Frontal cortex (tissue), 4 donors: ENCODE data around the gene MELK. TPM values are rescaled to one million over a fixed set of nuclear protein-coding genes. Genes with fewer than 3 reads are reported as not detected.
A peak's percentile ranks its signal among the peaks of the same experiment; 100 is the strongest.

Experiments used
- DNase-seq, 2 donors: peaks; one replicate each; pipeline ENCODE4 v3.0.0; 2012; ENCODE audit warnings: low spot score in 2 of 2
- FAIRE-seq: peaks from 2 replicates; lab custom pipeline; 2012; peaks lifted over from hg19 to GRCh38; lab: Jason Lieb, UNC
- total RNA-seq: library from RNA; depleted of rRNA; stranded (reverse); fragments of >200 nt; gene quantifications from one replicate; pipeline ENCODE4 v1.2.3, GENCODE V29; 2014
- donor health status: control.
- donor health status: control.
- donor health status: control.

The MELK gene
- total RNA-seq, 1 donor from 2014 or later: 8.2 TPM

DNA sequence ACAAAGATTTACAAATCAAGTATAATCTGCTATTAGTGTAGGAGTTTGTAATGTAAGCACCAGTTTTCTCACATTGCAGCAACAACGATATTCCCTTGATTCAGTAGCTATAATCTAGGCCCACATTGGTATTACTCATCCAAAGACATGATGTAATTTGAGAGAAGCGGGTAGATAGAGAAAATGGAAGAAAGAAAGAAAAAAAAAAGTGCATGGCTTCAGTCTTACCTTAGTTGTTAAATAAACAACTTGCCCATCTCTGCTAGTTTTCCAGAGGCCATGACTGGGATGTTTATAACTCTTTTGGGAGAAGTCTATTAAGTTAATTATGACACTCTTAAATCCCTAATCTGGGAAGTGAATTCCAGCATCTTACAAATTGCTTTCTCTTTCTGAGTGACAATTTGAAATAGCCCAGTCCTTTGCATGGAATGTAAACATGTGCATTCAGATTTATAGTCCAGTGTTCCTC lies 2.8 kb downstream of the MELK start:
- DNase-seq (no peak), FAIRE-seq (no peak)

DNA sequence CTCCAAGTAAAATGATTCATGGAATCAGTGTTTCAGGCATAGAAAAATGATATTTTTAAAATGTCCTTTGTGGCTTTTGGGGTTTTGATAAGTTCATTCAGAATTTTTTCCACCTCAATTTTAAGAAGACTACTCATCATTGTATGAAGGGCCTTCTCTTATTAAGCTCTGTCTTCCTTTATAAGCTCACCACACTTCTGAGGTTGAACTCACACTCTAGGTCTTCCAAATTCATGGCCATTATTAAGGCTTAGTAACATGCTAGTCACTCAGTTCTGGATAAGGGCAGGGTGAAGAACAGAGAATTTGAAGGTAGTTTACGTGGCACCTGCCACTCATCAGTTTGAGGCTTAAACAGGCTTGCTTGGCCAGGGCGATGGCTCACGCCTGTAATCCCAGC lies 4.2 kb downstream of the MELK start:
- DNase-seq (no peak), FAIRE-seq (no peak)

DNA sequence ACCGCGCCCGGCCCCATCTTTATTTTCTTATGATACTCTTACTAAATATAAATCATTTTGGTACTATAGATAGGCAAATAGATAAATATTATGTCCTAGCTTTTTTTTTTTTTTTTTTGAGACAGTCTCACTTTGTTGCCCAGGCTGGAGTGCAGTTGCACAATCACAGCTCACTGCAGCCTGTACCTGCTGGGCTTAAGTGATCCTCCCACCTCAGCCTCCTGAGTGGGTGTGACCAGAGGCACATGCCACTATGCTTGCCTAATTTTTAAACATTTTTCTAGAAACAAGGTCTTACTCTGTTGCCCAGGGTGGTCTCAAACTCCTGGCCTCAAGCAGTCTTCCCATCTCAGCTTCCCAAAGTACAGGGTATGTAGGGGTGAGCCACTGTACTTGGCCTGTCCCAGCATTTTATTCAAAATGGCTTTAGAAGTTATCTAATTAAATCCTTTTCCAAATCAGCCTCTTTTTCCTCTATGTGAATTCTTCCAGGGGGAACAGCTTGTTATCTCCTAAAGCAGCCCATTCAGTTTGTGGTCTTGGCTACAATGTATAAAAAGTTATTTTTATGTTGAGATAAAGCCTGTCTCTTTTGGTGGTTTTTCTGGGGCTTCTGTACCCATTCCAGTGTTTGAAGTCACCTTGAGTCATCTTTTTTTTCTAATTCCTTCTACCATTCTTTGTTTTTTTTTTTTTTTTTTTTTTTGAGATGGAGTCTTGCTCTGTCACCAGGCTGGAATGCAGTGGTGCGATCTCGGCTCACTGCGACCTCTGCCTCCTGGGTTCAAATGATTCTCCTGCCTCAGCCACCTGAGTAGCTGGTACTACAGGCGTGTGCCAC lies 12.1 kb downstream of the MELK start:
- DNase-seq: no peak
- FAIRE-seq: no peak

DNA sequence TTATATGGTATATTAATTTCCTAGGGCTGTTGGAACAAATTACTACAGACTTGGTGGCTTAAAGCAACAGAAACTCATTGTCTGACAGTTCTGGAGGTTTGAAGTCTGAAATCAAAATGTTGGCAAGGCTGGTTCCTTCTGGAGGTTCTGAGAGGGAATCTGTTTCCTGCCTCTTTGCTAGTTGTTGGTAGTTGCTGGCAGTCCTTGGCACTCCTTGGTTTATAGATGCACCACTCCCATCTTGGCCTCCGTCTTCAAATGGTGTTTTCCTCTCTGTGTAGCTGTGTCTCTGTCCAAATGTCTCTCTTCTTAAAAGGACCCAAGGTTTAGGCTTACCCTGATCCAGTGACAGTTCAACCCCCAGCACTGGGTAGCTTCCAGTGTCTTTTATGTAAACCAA lies 17.5 kb downstream of the MELK start:
- DNase-seq: no peak
- FAIRE-seq: no peak

DNA sequence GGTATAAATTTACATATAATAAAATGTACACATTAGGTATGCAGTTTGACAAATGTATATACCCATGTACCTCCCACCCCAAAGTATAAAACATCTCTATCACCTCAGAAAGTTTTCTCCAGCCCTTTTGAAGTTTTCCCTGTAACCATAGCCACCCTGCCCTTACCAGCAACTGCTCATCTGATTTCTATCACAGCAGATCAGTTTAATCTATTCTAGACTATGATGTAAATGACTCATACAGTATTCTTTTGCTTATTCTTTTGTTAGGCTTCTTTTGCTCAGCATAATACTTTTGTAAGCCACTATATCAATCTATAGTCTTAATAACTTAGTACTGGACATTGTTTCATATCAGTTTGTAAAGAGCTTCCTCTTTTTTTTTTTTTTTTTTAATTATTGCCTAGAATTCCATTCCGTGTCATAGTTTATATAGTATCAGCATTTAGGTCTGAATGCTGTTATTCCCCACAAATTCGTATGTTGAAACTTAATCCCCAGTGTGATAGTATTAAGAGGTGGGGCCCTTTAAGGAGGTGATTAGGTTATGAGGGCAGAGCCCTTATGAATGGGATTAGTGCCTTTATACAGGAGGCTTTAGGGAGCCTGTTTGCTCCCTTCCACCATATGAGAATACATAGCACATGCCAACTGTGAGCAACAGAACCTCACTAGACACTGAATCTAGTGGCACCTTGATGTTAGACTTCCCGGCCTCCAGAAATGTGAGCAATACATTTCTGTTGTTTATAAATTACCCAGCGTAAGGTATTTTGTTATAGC lies 20.3 kb downstream of the MELK start:
- FAIRE-seq (no peak), DNase-seq (no peak)

DNA sequence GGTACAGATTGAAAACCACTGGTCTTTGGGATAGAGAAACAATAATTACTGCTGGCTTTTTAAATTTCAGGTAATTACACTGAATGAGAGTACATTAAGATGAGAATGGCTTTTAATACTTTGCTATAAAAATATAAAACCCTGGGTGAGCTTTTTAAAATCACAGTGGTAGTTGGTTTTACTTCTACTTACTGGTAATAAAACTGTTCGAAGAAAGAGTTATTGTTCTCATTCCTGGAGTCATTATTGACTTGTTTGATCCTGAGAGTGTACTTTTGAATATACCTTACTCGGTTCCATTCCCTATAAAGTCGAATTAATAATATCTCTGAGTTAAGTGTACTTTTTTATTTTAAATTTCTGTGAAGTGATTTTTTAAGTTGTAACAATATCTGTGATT lies 21.5 kb downstream of the MELK start:
- no peak for FAIRE-seq

DNA sequence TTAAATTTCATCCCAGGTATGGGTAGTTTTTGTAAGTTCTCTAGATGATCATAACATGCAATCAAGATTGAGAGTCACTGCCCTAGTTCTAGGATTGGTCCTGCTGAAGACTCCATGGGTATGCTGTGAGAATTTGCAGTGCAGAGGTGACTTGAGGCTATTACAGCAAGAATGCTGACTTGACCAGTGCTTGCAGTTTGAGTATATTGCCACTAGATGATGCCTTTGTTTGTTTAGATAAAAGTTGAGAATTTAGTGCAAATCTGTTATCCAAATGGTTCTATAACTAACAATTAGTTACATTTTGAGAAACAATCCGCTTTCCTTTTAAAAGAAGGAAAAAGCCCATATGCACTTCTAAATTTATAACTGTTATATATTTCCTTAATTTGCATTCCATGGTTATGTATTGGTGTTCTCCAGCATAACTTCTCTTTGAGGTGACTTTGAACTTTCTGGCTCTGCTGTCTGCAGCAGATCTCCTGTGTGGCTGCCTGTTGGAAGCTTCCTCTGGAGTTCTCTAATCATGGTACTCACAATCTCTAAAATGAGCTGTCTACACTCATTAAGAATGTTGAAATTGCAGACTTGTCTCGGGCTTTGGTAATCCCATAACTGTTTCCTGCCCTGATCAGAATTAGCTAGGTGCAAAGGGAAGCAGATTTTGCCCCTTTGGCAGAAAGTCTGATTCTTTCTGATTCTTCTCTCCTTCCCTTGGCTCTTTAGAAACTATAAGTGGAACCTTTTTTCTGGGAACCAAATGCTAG lies 24.9 kb downstream of the MELK start:
- no peak for FAIRE-seq
- DNase-seq: peak in 1 of 2 donors; percentile 13

More for the DNA sequence above, 21.5 kb downstream of the MELK start:
- DNase-seq: no peak

DNA sequence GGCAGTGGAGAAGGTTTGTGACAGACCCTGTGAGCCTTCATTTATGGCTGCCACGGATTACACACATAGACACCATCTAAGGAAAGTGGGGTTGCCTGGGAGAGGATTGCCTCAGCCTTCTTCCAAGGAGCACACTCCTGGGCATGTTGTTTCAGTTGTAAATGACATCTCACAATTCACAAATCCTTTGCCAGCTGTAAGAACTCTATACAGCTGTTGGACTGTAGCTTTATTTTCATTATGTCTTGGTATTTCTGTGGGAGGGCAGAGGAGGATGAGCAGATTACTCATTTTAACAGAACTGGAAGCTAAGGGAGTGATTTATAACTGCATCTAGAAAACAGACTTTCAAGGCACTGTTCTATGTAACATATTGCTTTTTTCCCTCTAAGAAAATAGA lies 25.6 kb downstream of the MELK start:
- no peak for DNase-seq
- no peak for FAIRE-seq

DNA sequence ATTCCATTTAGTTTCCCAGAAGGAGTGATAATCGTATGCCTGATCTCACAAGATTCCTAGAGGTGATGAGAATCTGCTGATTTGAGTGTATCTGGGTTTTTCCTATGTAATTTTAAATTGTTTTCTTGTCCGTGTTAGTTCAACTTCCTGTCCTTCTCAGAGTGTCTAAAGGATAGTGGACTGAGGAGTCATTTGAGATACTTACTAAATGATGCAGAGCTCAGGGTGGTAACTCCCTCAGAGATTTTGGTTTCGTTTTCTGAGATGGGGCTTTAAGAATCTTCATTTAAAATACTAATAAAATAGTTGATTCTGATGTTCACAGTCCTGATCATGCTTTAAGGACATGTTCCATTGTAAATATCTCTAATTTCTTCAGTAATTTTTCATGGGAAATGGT lies 30.3 kb downstream of the MELK start:
- DNase-seq (no peak), FAIRE-seq (no peak)

DNA sequence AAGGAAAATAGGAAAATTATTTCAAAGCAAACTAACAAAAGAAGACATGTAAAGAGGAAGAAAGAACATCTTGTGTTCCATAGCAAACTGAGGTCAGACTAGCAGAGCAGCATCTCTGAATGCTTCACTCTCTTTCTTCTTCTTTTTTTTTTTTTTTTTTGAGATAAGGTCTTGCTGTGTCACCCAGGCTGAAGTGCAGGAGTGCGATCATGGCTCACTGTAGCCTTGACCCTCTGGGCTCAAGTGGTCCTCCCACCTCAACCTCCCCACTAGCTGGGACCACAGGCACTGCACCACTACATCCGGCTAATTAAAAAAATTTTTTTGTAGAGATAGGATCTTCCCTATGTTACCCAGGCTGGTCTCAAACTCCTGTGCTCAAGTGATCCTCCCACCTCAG lies 36.6 kb downstream of the MELK start:
- no peak for DNase-seq
- no peak for FAIRE-seq

DNA sequence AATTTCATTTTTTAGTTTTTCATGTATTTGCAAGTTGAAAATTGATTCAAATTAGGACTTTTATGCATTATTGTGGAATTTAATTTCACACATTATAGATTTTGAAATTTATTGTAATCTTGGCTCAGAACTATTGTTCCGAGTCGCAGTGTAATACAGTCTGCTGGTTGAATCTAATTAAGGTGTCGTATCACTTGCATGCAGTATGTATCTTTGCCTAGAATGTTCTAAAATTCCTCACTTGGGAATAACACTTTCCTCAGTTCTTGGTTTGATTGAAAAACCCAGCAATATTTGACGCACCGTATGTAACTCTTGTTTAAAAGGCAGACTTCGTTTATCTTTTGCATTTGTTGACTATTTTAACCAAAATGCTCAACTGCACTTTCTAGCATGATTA lies 49.4 kb downstream of the MELK start:
- FAIRE-seq: no peak

DNA sequence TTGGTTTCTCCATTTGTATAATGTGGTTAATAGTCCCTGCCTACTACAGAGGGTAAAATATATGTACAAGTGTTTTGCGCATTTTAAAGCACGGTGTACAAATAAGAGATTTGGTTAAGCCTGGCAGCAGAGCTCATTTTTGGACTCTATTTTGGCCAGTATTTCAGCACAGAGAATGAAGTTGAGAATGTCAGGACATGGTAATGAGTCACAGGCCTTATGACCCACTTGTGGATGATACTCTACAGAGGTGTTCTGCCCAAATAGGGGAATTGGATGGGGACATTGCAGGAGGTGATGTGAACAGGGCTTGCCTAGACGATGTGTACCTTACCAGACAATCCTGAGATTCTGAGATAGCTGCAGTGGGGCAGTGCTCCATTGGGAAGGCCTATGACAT lies 50.6 kb downstream of the MELK start:
- no peak for DNase-seq
- no peak for FAIRE-seq

More for the DNA sequence above, 49.4 kb downstream of the MELK start:
- no peak for DNase-seq

DNA sequence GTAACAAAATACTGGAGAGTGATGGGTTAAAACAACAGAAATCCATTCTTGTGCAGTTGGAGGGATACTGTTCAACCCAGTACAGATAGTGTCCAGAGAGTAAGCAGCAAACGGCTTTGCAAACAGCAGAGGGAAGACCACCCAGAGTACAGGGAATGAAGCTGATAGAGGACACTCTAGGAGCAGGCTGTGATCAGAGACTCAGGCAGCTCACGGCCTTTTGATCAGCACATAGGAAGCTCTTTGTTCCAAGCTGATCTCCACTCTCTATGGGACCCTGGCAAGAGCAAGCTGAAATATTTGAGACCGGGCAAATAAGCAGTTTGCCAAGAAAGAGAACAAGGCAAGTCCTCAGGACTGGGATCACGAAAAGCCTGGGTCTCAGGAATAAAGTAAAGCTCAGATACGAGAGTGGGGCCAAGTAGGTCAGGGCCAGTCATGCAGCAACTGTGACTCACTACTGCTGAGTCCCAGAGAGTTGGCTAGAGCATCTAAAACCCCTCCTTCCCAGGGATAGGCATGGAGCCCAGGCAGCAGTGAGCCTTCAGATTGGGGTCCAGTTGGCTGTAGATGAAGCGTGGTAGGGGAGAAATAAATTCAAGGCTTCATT lies 52.4 kb downstream of the MELK start:
- FAIRE-seq (no peak), DNase-seq (peak; percentile 29 to 38)

DNA sequence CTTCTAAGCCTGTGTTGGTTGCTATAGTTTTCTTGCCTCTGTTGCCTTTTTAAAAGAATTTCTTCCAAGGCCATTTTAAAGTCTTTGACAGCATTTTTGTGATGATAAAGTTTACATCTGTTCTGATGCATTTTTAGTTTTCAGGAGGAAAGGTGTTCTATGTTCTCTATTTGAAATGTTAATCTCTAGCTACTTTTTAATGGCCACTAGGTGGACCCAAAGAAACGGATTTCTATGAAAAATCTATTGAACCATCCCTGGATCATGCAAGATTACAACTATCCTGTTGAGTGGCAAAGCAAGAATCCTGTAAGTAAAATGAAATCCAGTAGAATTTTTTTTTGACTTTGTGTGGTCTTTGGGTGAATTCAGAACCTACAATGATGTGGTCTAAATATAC lies 60.2 kb downstream of the MELK start:
- DNase-seq: peak in 1 of 2 donors; percentile 16
- peak; percentile 51 for FAIRE-seq

DNA sequence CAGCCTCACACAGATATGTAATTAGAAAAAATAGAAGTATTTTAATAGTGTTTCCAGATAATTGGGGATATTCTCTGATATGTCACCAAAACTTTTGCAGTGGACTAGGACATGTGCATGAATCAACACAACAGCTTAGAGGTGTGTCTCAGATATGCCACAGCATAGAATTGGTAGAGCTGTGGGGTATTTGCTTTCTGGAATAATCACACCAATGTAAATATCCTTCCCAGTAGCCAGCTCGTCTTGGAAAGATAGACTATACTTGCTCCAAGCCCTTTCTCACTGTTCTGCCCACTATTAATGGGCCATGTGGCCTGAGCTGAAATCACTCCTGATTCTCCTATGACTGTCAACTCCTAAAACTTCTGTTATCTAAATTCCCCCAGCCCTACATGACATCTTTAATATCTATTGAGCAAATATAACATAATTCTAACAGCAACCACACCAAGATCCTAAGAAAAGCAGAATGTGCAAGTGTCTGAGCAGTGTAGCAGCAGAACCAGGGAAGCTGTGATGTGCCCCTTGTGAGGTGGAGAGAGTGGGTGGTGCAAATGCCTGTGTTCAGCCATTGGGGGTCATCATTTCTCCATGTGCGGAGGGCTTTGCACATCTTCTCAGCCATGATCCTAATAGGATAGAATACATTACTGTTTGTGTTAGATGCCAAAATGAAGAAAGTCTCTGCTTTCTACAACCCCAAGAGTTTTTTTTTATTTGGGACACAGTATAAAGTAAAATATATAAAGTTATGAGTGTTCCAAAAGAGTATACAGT lies 65.0 kb downstream of the MELK start:
- FAIRE-seq (no peak), DNase-seq (no peak)

DNA sequence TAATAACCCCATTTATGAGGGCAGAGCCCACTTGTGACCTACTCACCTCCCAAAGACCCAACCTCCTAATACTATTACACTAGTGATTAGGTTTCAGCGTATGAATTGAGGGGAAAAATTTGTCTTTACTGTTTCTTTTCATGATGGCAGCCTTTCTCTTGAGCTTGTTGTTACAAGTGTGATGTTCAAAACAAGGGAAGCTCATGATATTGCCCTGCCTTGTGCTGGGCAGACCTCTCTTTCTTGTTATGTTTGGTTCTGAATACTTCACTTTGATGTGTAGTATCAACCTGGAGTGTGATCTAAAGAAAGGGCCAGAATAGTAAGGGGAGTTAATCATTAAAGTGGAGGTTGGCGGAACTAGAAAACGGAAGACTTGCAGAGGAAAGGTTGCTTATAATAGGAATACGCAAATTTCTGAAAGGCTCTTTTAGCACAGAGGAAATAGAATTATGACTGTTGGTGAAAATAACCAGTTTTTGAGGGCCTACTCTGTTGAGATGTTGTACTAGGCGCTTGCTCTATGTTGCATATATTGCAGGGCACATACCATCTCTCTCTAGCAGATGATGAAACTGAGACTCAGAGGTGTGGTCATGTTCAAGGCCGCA lies 68.2 kb downstream of the MELK start:
- DNase-seq: no peak
- FAIRE-seq: no peak

DNA sequence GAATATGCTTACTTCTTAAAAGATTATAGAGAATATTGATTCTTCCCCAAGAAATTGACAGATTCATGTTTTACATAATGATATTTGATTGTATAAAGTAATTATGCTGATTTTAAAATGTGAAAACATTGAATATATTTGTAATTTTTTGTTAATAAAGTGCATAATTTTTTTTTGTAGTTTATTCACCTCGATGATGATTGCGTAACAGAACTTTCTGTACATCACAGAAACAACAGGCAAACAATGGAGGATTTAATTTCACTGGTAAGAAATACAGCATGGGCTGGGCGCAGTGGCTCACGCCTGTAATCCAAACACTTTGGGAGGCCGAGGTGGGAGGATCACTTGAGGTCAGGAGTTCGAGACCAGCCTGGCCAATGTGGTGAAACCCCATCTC lies 70.1 kb downstream of the MELK start:
- no peak for FAIRE-seq
- DNase-seq: no peak

DNA sequence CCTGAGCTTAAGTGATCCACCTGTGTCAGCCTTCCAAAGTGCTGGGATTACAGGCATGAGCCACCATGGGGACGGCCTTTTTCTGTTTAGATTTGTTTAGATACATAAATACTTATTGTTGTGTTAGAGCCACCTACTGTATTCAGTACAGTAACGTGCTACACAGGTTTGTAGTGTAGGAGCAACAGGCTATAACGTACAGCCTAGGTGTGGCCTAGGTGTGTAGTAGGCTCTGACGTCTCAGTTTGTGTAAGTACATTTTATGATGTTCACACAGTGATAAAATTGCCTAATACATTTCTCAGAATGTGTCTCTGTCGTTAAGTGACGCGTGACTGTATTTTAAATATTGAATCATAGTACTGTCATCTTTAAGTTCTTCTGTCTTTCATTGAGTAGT lies 84.1 kb downstream of the MELK start:
- FAIRE-seq: no peak

DNA sequence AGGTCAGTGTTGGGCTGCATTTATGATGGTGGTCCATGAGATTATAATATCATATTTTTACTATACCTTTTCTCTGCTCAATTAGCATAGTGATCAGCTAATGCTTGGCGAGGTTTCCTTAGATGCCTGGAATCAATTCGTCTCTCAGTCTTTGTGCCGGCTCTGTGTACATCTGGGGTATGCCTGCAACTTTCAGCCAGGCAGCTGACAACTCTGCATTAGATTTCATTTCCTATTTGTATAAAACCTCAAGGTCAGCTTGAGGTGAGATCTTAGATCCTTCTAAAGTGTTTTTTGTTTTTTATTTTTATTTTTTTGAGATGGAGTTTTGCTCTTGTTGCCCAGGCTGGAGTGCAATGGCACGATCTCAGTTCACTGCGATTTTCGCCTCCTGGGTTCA lies 86.8 kb downstream of the MELK start:
- FAIRE-seq (no peak), DNase-seq (no peak)

More for the DNA sequence above, 84.1 kb downstream of the MELK start:
- DNase-seq: no peak
